ENCODE data around the gene WIPF2. TPM values are rescaled to one million over a fixed set of nuclear protein-coding genes. Genes with fewer than 3 reads are reported as not detected.
"Not testable (repeated sequence)": the region's sequence is repeated elsewhere in the genome, so short reads cannot be mapped to it uniquely, and the experiment has no call there.

The WIPF2 gene
- total RNA-seq, 2 donors from 2014 or later: 22.5 to 25.3 TPM

GRCh38 chr17:40297511-40297910 is 78.4 kb downstream of the WIPF2 start:
- Mint-ChIP-seq H3K27ac (no peak overlapping the region), H3K4me3 (no peak overlapping the region), H3K36me3 (ENCODE audit: low read depth) (peaks cover 66% of the 10 kb centered on the region), H3K27me3 (ENCODE audit: insufficient read depth) (no peaks in the 10 kb centered on the region), H3K9me3 (no peaks in the 10 kb centered on the region), H3K4me1 (peaks cover 26% of the 10 kb centered on the region)
- Histone ChIP-seq H3K4me1 (ENCODE audit: control insufficient read depth, insufficient read depth, low read length) (peaks cover 4% of the 10 kb centered on the region), H3K36me3 (ENCODE audit: control insufficient read depth, insufficient read depth, low read length) (peaks cover 88% of the 10 kb centered on the region), H3K4me3 (ENCODE audit: low read length) (no peak overlapping the region), H3K27ac (ENCODE audit: low read depth, low read length) (no peak overlapping the region), H3K27me3 (ENCODE audit: control insufficient read depth, insufficient read depth, low read length, poor library complexity, severe bottlenecking) (no peaks in the 10 kb centered on the region), H3K9me3 (ENCODE audit: control insufficient read depth, low read length) (no peaks in the 10 kb centered on the region), H3K9ac (ENCODE audit: extremely low read depth, low read length, poor library complexity, severe bottlenecking) (no peak overlapping the region)
- TF ChIP-seq, protein P1, sequence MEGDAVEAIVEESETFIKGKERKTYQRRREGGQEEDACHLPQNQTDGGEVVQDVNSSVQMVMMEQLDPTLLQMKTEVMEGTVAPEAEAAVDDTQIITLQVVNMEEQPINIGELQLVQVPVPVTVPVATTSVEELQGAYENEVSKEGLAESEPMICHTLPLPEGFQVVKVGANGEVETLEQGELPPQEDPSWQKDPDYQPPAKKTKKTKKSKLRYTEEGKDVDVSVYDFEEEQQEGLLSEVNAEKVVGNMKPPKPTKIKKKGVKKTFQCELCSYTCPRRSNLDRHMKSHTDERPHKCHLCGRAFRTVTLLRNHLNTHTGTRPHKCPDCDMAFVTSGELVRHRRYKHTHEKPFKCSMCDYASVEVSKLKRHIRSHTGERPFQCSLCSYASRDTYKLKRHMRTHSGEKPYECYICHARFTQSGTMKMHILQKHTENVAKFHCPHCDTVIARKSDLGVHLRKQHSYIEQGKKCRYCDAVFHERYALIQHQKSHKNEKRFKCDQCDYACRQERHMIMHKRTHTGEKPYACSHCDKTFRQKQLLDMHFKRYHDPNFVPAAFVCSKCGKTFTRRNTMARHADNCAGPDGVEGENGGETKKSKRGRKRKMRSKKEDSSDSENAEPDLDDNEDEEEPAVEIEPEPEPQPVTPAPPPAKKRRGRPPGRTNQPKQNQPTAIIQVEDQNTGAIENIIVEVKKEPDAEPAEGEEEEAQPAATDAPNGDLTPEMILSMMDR (conservative IDR thresholded peaks at IDR 0.05): no peak
- 90 to 92% methylated on average over 1 to 2 of the region's 2 CpGs for WGBS, 2 experiments (ENCODE audit: insufficient coverage in 1 of 2, insufficient read length in 1 of 2)
- no peak for DNase-seq

GRCh38 chr17:40298726-40299125 is 79.6 kb downstream of the WIPF2 start:
- TF ChIP-seq, protein P1 (conservative IDR thresholded peaks at IDR 0.05): no peak
- Histone ChIP-seq H3K4me3 (ENCODE audit: low read length) (no peak overlapping the region), H3K36me3 (ENCODE audit: control insufficient read depth, insufficient read depth, low read length) (peaks cover 89% of the 10 kb centered on the region), H3K9me3 (ENCODE audit: control insufficient read depth, low read length) (no peaks in the 10 kb centered on the region), H3K27ac (ENCODE audit: low read depth, low read length) (no peak overlapping the region), H3K27me3 (ENCODE audit: control insufficient read depth, insufficient read depth, low read length, poor library complexity, severe bottlenecking) (no peaks in the 10 kb centered on the region), H3K4me1 (ENCODE audit: control insufficient read depth, insufficient read depth, low read length) (peaks cover 4% of the 10 kb centered on the region), H3K9ac (ENCODE audit: extremely low read depth, low read length, poor library complexity, severe bottlenecking) (no peak overlapping the region)
- no peak overlapping the region for H3K4me3 Mint-ChIP-seq
- DNase-seq: no peak
- H3K27me3 Mint-ChIP-seq (ENCODE audit: insufficient read depth): no peaks in the 10 kb centered on the region
- peaks cover 63% of the 10 kb centered on the region for H3K36me3 Mint-ChIP-seq (ENCODE audit: low read depth)
- H3K27ac Mint-ChIP-seq: no peak overlapping the region
- peaks cover 34% of the 10 kb centered on the region for H3K4me1 Mint-ChIP-seq
- WGBS, 2 experiments (ENCODE audit: insufficient coverage in 1 of 2, insufficient read length in 1 of 2): 94% methylated on average over 3 of the region's 3 CpGs; no CpG with 5 or more reads in 1 of the 2 experiments
- H3K9me3 Mint-ChIP-seq: no peaks in the 10 kb centered on the region

GRCh38 chr17:40299159-40299757 is 80.2 kb downstream of the WIPF2 start:
- H3K27ac Mint-ChIP-seq; H3K27me3 ChIP-seq (ENCODE audit: control insufficient read depth, insufficient read depth, low read length, poor library complexity, severe bottlenecking); H3K4me1 ChIP-seq (ENCODE audit: control insufficient read depth, insufficient read depth, low read length); DNase-seq; H3K4me3 Mint-ChIP-seq; H3K9me3 ChIP-seq (ENCODE audit: control insufficient read depth, low read length); H3K9ac ChIP-seq (ENCODE audit: extremely low read depth, low read length, poor library complexity, severe bottlenecking); H3K27ac ChIP-seq (ENCODE audit: low read depth, low read length); H3K4me3 ChIP-seq (ENCODE audit: low read length); H3K9me3 Mint-ChIP-seq; H3K27me3 Mint-ChIP-seq (ENCODE audit: insufficient read depth): not testable (repeated sequence)
- H3K4me1 Mint-ChIP-seq: peaks cover 38% of the 10 kb centered on the region
- H3K36me3 ChIP-seq (ENCODE audit: control insufficient read depth, insufficient read depth, low read length): peaks cover 89% of the 10 kb centered on the region
- H3K36me3 Mint-ChIP-seq (ENCODE audit: low read depth): peaks cover 59% of the 10 kb centered on the region
- 94 to 99% methylated on average over 5 to 7 of the region's 7 CpGs for WGBS, 2 experiments (ENCODE audit: insufficient coverage in 1 of 2, insufficient read length in 1 of 2)

GRCh38 chr17:40301315-40301714 is 82.2 kb downstream of the WIPF2 start:
- Mint-ChIP-seq H3K9me3 (no peaks in the 10 kb centered on the region), H3K4me3 (no peak overlapping the region), H3K4me1 (peaks cover 28% of the 10 kb centered on the region), H3K27me3 (ENCODE audit: insufficient read depth) (no peaks in the 10 kb centered on the region), H3K36me3 (ENCODE audit: low read depth) (peaks cover 46% of the 10 kb centered on the region), H3K27ac (no peak overlapping the region)
- 50 to 72% methylated on average over 4 of the region's 4 CpGs for WGBS, 2 experiments (ENCODE audit: insufficient coverage in 1 of 2, insufficient read length in 1 of 2)
- Histone ChIP-seq H3K36me3 (ENCODE audit: control insufficient read depth, insufficient read depth, low read length) (peaks cover 71% of the 10 kb centered on the region), H3K9ac (ENCODE audit: extremely low read depth, low read length, poor library complexity, severe bottlenecking) (no peak overlapping the region), H3K9me3 (ENCODE audit: control insufficient read depth, low read length) (no peaks in the 10 kb centered on the region), H3K4me1 (ENCODE audit: control insufficient read depth, insufficient read depth, low read length) (peaks cover 8% of the 10 kb centered on the region), H3K27ac (ENCODE audit: low read depth, low read length) (no peak overlapping the region), H3K4me3 (ENCODE audit: low read length) (no peak overlapping the region), H3K27me3 (ENCODE audit: control insufficient read depth, insufficient read depth, low read length, poor library complexity, severe bottlenecking) (no peaks in the 10 kb centered on the region)
- DNase-seq: peak; percentile 92
- TF ChIP-seq, protein P1 (conservative IDR thresholded peaks at IDR 0.05): peak; percentile 63
